SU-DHL-6 (cell line): ENCODE measurements around the gene CCDC107.
A peak's percentile ranks its signal among the peaks of the same experiment; 100 is the strongest.
"Not testable (repeated sequence)": the region's sequence is repeated elsewhere in the genome, so short reads cannot be mapped to it uniquely, and the experiment has no call there.

Source experiments
- H2AFZ ChIP-seq: fragments of 200-600 bp; sonication (generic); 2 replicates; pipeline ENCODE4 v1.6.1; 2014; ENCODE audit warnings: low read depth, mild to moderate bottlenecking, moderate library complexity, mixed read lengths, antibody characterized with exemption, low read length; ENCODE audit not compliant: severe bottlenecking
- H3F3A ChIP-seq: fragments of 200-600 bp; shearing (Covaris generic); 2 replicates; pipeline ENCODE4 v1.6.0; 2016; ENCODE audit warnings: antibody characterized with exemption, mild to moderate bottlenecking; ENCODE audit not compliant: insufficient read depth
- H3K27ac ChIP-seq: fragments of 200-600 bp; sonication (generic); 2 replicates; pipeline ENCODE4 v1.5.1; 2016; ENCODE audit warnings: low read depth, mild to moderate bottlenecking, low read length, moderate library complexity, mixed read lengths
- H3K27me3 ChIP-seq: fragments of 200-600 bp; sonication (generic), shearing (Covaris generic); 2 replicates; pipeline ENCODE4 v1.6.0; 2014; ENCODE audit warnings: mild to moderate bottlenecking, low read length
- H3K36me3 ChIP-seq: fragments of 200-600 bp; sonication (generic); 2 replicates; pipeline ENCODE4 v1.6.1; 2014; ENCODE audit warnings: mild to moderate bottlenecking, low read length, mixed read lengths
- H3K4me2 ChIP-seq: fragments of 300-600, 200-600 bp; shearing (Covaris generic), sonication (generic); 2 replicates; pipeline ENCODE4 v1.6.0; 2014; ENCODE audit warnings: low read length, low read depth, mild to moderate bottlenecking; ENCODE audit not compliant: poor library complexity, severe bottlenecking
- H3K4me3 ChIP-seq: fragments of 200-600 bp; sonication (generic); 2 replicates; pipeline ENCODE4 v1.5.1; 2014; ENCODE audit warnings: antibody characterized with exemption, low read length, mild to moderate bottlenecking, mixed read lengths; ENCODE audit not compliant: insufficient read depth, poor library complexity, severe bottlenecking
- H3K79me2 ChIP-seq: fragments of 200-600 bp; sonication (generic); 2 replicates; pipeline ENCODE4 v1.6.1; 2014; ENCODE audit warnings: mild to moderate bottlenecking, low read length, moderate library complexity; ENCODE audit not compliant: insufficient read depth
- H3K9ac ChIP-seq: fragments of 200-600 bp; sonication (generic); 2 replicates; pipeline ENCODE4 v1.7.0; 2014; ENCODE audit warnings: mild to moderate bottlenecking, low read length
- H3K9me2 ChIP-seq: fragments of 200-600 bp; sonication (generic); replicated peaks from 2 replicates; pipeline ENCODE4 v1.6.1; 2014; ENCODE audit warnings: low read length; ENCODE audit not compliant: insufficient read depth
- H3K9me3 ChIP-seq: fragments of 200-600 bp; sonication (generic); 2 replicates; pipeline ENCODE4 v1.6.1; 2014; ENCODE audit warnings: low read length, mixed read lengths; ENCODE audit not compliant: insufficient read depth
- H4K20me1 ChIP-seq: fragments of 200-600 bp; sonication (generic); 2 replicates; pipeline ENCODE4 v1.6.1; 2014; ENCODE audit warnings: low read depth, mild to moderate bottlenecking, antibody characterized with exemption, low read length, moderate library complexity, mixed read lengths
- EZH2phosphoT487 ChIP-seq: fragments of 200-600 bp; sonication (generic), shearing (Covaris generic); conservative IDR thresholded peaks from 2 replicates; pipeline ENCODE4 v1.6.1; 2018; ENCODE audit warnings: mild to moderate bottlenecking, antibody characterized with exemption, low read length, moderate library complexity, mixed read lengths
- TF ChIP-seq, protein P1 (sequence below): fragments of 200-600 bp; sonication (generic); IDR thresholded peaks from one replicate; pipeline ENCODE4 v1.5.1; 2017; ENCODE audit warnings: antibody characterized with exemption, mild to moderate bottlenecking, low read length, moderate library complexity; ENCODE audit not compliant: insufficient read depth, poor library complexity, severe bottlenecking

Gene CCDC107

GRCh38 chr9:35636135-35636876, 21.8 kb upstream of the CCDC107 start:
- no peaks in the 10 kb centered on the region for H3K9me2 ChIP-seq
- peak overlapping the region; percentile 88 for H3K27ac ChIP-seq
- H3K4me2 ChIP-seq, result peak overlapping the region; percentile 59
- no peaks in the 10 kb centered on the region for H3K9me3 ChIP-seq
- H3K36me3 ChIP-seq, result no peaks in the 10 kb centered on the region
- no peak overlapping the region for H2AFZ ChIP-seq
- peaks cover 41% of the 10 kb centered on the region for H3F3A ChIP-seq
- H3K79me2 ChIP-seq, result no peaks in the 10 kb centered on the region
- H3K27me3 ChIP-seq, result no peaks in the 10 kb centered on the region
- H3K4me3 ChIP-seq, result peak overlapping the region; percentile 17
- TF ChIP-seq, protein P1, sequence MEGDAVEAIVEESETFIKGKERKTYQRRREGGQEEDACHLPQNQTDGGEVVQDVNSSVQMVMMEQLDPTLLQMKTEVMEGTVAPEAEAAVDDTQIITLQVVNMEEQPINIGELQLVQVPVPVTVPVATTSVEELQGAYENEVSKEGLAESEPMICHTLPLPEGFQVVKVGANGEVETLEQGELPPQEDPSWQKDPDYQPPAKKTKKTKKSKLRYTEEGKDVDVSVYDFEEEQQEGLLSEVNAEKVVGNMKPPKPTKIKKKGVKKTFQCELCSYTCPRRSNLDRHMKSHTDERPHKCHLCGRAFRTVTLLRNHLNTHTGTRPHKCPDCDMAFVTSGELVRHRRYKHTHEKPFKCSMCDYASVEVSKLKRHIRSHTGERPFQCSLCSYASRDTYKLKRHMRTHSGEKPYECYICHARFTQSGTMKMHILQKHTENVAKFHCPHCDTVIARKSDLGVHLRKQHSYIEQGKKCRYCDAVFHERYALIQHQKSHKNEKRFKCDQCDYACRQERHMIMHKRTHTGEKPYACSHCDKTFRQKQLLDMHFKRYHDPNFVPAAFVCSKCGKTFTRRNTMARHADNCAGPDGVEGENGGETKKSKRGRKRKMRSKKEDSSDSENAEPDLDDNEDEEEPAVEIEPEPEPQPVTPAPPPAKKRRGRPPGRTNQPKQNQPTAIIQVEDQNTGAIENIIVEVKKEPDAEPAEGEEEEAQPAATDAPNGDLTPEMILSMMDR, result no peak
- no peak for TF ChIP-seq EZH2phosphoT487
- H3K9ac ChIP-seq, result peak overlapping the region; percentile 40
- H4K20me1 ChIP-seq, result no peaks in the 10 kb centered on the region

- H3K9me2 ChIP-seq, H3K36me3 ChIP-seq, H2AFZ ChIP-seq, H3K79me2 ChIP-seq, H3K27me3 ChIP-seq, H3K4me3 ChIP-seq, H3K9me3 ChIP-seq, H4K20me1 ChIP-seq: not testable (repeated sequence)
- Histone ChIP-seq H3K27ac (peak overlapping the region; percentile 88), H3K4me2 (peak overlapping the region; percentile 59), H3K9ac (peak overlapping the region; percentile 40), H3F3A (peaks cover 41% of the 10 kb centered on the region)
Observed at GRCh38 chr9:35636877-35637246, 21.2 kb upstream of the CCDC107 start.

DNA sequence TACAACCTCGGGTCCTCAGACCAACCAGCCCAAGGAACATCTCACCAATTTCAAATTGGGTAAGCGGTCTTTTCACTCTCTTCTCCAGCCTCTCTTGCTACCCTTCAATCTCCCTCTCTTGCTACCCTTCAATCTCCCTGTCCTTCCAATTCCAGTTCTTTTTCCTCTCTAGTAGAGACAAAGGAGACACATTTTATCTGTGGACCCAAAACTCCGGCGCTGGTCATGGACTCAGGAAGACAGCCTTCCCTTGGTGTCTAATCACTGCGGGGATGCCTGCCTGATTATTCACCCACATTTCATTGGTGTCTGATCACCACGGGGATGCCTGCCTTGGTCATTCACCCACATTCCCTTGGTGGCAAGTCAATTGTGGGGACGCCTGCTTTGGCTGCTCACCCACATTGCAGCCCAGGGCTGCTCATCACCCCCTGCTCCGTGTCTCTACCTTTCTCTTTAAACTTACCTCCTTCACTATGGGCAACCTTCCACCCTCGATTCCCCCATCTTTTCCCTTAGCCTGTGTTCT, 20.6 kb upstream of the CCDC107 start:
- not testable (repeated sequence) for H3K4me2 ChIP-seq, H3K27me3 ChIP-seq, H3K36me3 ChIP-seq, H3K79me2 ChIP-seq, H3K9ac ChIP-seq, H3K9me2 ChIP-seq, H4K20me1 ChIP-seq, H3K4me3 ChIP-seq, H3K9me3 ChIP-seq, H2AFZ ChIP-seq
- H3F3A ChIP-seq, result peaks cover 41% of the 10 kb centered on the region
- peak overlapping the region; percentile 52 for H3K27ac ChIP-seq

- Histone ChIP-seq H3K27ac (peak overlapping the region; percentile 68), H3F3A (peaks cover 34% of the 10 kb centered on the region), H3K9ac (peak overlapping the region; percentile 33), H3K4me2 (peak overlapping the region; percentile 53), H2AFZ (peak overlapping the region; percentile 6)
- H3K9me2 ChIP-seq, H3K9me3 ChIP-seq, H3K4me3 ChIP-seq, H3K27me3 ChIP-seq, H3K79me2 ChIP-seq, H4K20me1 ChIP-seq, H3K36me3 ChIP-seq: not testable (repeated sequence)
Observed at GRCh38 chr9:35638751-35639150, 19.3 kb upstream of the CCDC107 start.

DNA sequence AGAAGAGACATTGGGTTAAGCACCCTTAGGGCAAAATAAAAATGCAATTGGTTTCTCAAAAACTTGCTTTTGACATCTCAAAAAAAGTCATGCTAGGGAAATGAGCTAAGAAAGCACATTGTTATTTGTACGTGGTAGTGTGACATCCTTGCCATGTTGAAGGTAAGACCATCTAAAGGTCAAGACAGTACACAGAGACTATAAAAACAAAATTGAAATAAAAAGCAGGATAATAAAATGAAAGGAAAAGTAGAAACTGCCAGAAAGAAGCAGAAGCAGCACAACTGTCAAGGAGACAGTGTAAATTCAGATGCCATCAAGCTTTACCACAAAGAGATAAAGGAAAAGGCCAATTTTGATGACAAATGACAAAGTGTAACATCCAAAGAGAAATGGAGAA, 18.9 kb upstream of the CCDC107 start:
- peaks cover 29% of the 10 kb centered on the region for H3F3A ChIP-seq
- H3K9me3 ChIP-seq, result not testable (repeated sequence)

More for the DNA sequence above, 18.9 kb upstream of the CCDC107 start:
- peak overlapping the region; percentile 33 for H3K9ac ChIP-seq
- H3K4me3 ChIP-seq, H3K9me2 ChIP-seq, H4K20me1 ChIP-seq, H3K79me2 ChIP-seq, H3K27me3 ChIP-seq, H3K36me3 ChIP-seq: not testable (repeated sequence)
- peak overlapping the region; percentile 53 for H3K4me2 ChIP-seq
- H2AFZ ChIP-seq, result peak overlapping the region; percentile 6
- H3K27ac ChIP-seq, result peak overlapping the region; percentile 68
